HCT116 (cell line): ENCODE results near the gene MARVELD1. TPM values are rescaled to one million over a fixed set of nuclear protein-coding genes. Genes with fewer than 3 reads are reported as not detected.

ENCODE experiments used
- ATAC-seq: fragments of 200-7000 bp; cut with Tn5 transposase; 2 replicates; pipeline ENCODE4 v1.9.1; 2020; ENCODE audit warnings: mild to moderate bottlenecking, moderate library complexity
- BruUV-seq: library from RNA; stranded (reverse); fragments of 400-500 nt; replicated peaks from 2 replicates; lab custom pipeline; 2021; lab: Mats Ljungman, UMichigan
- CTCF ChIA-PET: fragments of 300-600 bp; sonication (Branson Sonifier 250); formaldehyde crosslinking; loops from one replicate; lab custom pipeline; 2021; ENCODE audit warnings: antibody characterized with exemption; lab: Charles Lee
- POLR2A ChIA-PET: fragments of 300-600, 350-600 bp; sonication (Branson Sonifier 250); formaldehyde crosslinking; loops from one replicate; lab custom pipeline; 2021; ENCODE audit warnings: antibody characterized with exemption; lab: Charles Lee
- RAD21 ChIA-PET, 2 experiments: fragments of 300-600 bp; sonication (Branson Sonifier 250); formaldehyde crosslinking; loops; one replicate each; lab custom pipeline; 2023; ENCODE audit warnings: low total read pairs in 2 of 2; ENCODE audit not compliant: uncharacterized antibody in 2 of 2, unreplicated experiment in 2 of 2, low non-redundant PET in 1 of 2; lab: Charles Lee
- DNase-seq: peaks from one replicate; pipeline ENCODE4 v3.0.0-alpha.2; 2010; ENCODE audit warnings: low read depth, low spot score
- H2AFZ ChIP-seq: fragments of 200-600 bp; shearing (Covaris generic), sonication (generic); 2 replicates; pipeline ENCODE4 v1.6.1; 2017; ENCODE audit warnings: low read depth, mixed run types, mixed read lengths, antibody characterized with exemption, low read length; ENCODE audit not compliant: poor library complexity, severe bottlenecking
- H3K27ac ChIP-seq: 2 replicates; pipeline ENCODE4 v1.5.1; 2012; ENCODE audit warnings: low read depth, low read length
- H3K27me3 ChIP-seq: fragments of 200-600 bp; sonication (generic); 2 replicates; pipeline ENCODE4 v1.6.1; 2016; ENCODE audit warnings: mixed run types, low read length, mixed read lengths; ENCODE audit not compliant: insufficient read depth
- H3K36me3 ChIP-seq, 2 experiments: fragments of 200-500 bp in 1 of 2; fragments of 200-600 bp in 1 of 2; sonication (Bioruptor generic) in 1 of 2; sonication (generic) in 1 of 2; 2 replicates each; pipeline versions ENCODE4 v1.5.1 to v1.6.1; 2014 to 2016; ENCODE audit warnings: low read length in 2 of 2, inconsistent platforms in 1 of 2, mixed read lengths in 1 of 2, mixed run types in 1 of 2; ENCODE audit not compliant: insufficient read depth in 2 of 2, control insufficient read depth in 1 of 2
- H3K4me1 ChIP-seq, 2 experiments: fragments of 200-600 bp in 1 of 2; sonication (generic) in 1 of 2; 2 replicates each; pipeline versions ENCODE4 v1.5.1 to v1.6.1; 2012 to 2017; ENCODE audit warnings: low read length in 2 of 2, inconsistent platforms in 1 of 2, mild to moderate bottlenecking in 1 of 2, mixed read lengths in 1 of 2, mixed run types in 1 of 2, moderate library complexity in 1 of 2; ENCODE audit not compliant: insufficient read depth in 2 of 2, control insufficient read depth in 1 of 2
- H3K4me2 ChIP-seq: fragments of 200-600 bp; sonication (generic); 2 replicates; pipeline ENCODE4 v1.6.1; 2017; ENCODE audit warnings: mixed run types, low read length, mixed read lengths
- H3K4me3 ChIP-seq, 2 experiments: fragments of 200-600 bp in 1 of 2; sonication (generic) in 1 of 2; replicated peaks in 1 of 2; 2 replicates each; pipeline ENCODE4 v1.5.1; 2011 to 2016; ENCODE audit warnings: low read length in 2 of 2, control low read depth in 1 of 2, low read depth in 1 of 2, mild to moderate bottlenecking in 1 of 2, mixed read lengths in 1 of 2, mixed run types in 1 of 2
- H3K79me2 ChIP-seq: fragments of 200-600 bp; sonication (generic); 2 replicates; pipeline ENCODE4 v1.6.1; 2017; ENCODE audit warnings: mild to moderate bottlenecking, mixed run types, low read length, moderate library complexity, mixed read lengths; ENCODE audit not compliant: insufficient read depth
- H3K9ac ChIP-seq: fragments of 200-600 bp; sonication (generic); 2 replicates; pipeline ENCODE4 v1.6.1; 2016; ENCODE audit warnings: low read length, mixed read lengths
- H3K9me2 ChIP-seq: fragments of 200-600 bp; sonication (generic), shearing (Covaris generic); 2 replicates; pipeline ENCODE4 v1.6.1; 2017; ENCODE audit warnings: mixed run types, mild to moderate bottlenecking, moderate library complexity; ENCODE audit not compliant: insufficient read depth
- H3K9me3 ChIP-seq, 2 experiments: fragments of 200-500 bp in 1 of 2; fragments of 200-600 bp in 1 of 2; sonication (Bioruptor generic) in 1 of 2; sonication (generic) in 1 of 2; 2 replicates each; pipeline ENCODE4 v1.6.1; 2014 to 2017; ENCODE audit warnings: low read length in 2 of 2, mixed read lengths in 2 of 2, inconsistent platforms in 1 of 2, low read depth in 1 of 2, mild to moderate bottlenecking in 1 of 2, mixed run types in 1 of 2, moderate library complexity in 1 of 2; ENCODE audit not compliant: control insufficient read depth in 1 of 2, insufficient read depth in 1 of 2
- H4K20me1 ChIP-seq: fragments of 200-600 bp; sonication (generic), shearing (Covaris generic); 2 replicates; pipeline ENCODE4 v1.6.1; 2017; ENCODE audit warnings: mixed run types, mild to moderate bottlenecking, moderate library complexity; ENCODE audit not compliant: insufficient read depth
- FOSL1 ChIP-seq: IDR thresholded peaks from 2 replicates; pipeline ENCODE4 v1.6.1; 2012; ENCODE audit warnings: low read depth
- SRF ChIP-seq: IDR thresholded peaks from 2 replicates; pipeline ENCODE4 v1.6.1; 2012; ENCODE audit warnings: low read depth
- YY1 ChIP-seq: IDR thresholded peaks from 2 replicates; pipeline ENCODE4 v1.6.1; 2011; ENCODE audit warnings: low read length, low read depth, moderate library complexity, mild to moderate bottlenecking; ENCODE audit not compliant: insufficient replicate concordance; ENCODE audit errors: extremely low read depth
- intact Hi-C: fragments of 100-400 bp; cut with micrococcal nuclease; formaldehyde crosslinking; loops from 2 replicates; pipeline ENCODE4 v1.10.0; 2022
- total RNA-seq: library from RNA; stranded (reverse); gene quantifications from one replicate; pipeline ENCODE4 v1.2.1, GENCODE V29; 2021; ENCODE audit not compliant: unreplicated experiment
- TF ChIP-seq, protein P1 (sequence below): IDR thresholded peaks from 2 replicates; pipeline ENCODE4 v1.6.1; 2011; ENCODE audit warnings: mild to moderate bottlenecking, low read length, moderate library complexity; ENCODE audit not compliant: insufficient replicate concordance; ENCODE audit errors: extremely low read depth
- TF ChIP-seq, protein P2 (sequence below): IDR thresholded peaks from 2 replicates; pipeline ENCODE4 v1.6.1; 2012
- TF ChIP-seq, protein P3 (sequence below): IDR thresholded peaks from 2 replicates; pipeline ENCODE4 v1.6.1; 2012

MARVELD1 gene
- total RNA-seq, 1 experiment from 2014 or later: 36.1 TPM

DNA sequence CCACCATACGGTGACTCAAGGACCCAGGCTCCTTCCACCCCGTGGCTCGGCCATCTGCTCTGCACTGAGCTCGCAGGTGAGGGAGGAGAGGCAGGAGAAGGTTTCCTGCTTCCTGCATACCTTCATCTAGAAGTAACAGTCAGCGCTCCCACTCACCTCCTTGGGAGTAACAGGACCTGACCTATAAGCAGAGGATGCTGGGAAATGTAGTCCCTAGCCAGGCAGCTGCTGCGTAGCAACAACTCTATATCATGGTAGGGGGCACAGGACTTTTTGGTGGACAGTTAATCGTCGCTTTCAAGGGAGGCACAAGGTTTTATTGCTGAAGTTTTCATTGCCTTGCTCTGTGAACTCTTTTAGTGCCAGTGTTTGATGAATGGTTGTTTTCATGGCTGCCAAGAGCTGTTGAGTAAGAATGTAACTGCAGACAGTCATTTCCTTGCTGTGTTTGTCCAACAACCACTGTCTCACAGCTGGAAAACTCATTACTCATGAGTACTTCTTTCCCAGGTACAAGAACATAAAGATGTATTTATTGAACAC lies 13.2 kb downstream of the MARVELD1 start (continued):
- TF ChIP-seq, protein P1, sequence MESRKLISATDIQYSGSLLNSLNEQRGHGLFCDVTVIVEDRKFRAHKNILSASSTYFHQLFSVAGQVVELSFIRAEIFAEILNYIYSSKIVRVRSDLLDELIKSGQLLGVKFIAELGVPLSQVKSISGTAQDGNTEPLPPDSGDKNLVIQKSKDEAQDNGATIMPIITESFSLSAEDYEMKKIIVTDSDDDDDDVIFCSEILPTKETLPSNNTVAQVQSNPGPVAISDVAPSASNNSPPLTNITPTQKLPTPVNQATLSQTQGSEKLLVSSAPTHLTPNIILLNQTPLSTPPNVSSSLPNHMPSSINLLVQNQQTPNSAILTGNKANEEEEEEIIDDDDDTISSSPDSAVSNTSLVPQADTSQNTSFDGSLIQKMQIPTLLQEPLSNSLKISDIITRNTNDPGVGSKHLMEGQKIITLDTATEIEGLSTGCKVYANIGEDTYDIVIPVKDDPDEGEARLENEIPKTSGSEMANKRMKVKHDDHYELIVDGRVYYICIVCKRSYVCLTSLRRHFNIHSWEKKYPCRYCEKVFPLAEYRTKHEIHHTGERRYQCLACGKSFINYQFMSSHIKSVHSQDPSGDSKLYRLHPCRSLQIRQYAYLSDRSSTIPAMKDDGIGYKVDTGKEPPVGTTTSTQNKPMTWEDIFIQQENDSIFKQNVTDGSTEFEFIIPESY: no peak
- TF ChIP-seq, protein P2, sequence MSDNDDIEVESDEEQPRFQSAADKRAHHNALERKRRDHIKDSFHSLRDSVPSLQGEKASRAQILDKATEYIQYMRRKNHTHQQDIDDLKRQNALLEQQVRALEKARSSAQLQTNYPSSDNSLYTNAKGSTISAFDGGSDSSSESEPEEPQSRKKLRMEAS: no peak
- TF ChIP-seq, all 23 proteins: peak for 0

DNA sequence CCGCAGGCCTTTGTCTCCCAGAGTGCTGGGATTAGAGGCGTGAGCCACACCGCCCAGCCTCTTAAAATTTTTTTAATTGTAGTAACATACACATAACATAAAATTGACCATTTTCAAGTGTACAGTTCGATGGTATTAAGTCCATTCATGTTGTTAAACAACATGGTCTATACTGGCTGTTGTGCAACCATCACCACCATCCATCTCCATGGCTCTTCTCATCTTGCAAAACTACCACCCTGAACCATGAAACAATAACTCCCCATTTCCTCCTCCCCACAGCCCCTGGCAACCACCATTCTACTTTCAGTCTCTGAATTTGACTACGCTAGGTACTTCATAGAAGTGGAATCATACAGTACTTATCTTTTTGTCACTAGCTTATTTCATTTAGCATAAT lies 15.5 kb downstream of the MARVELD1 start:
- no peak overlapping the region for H2AFZ ChIP-seq
- TF ChIP-seq FOSL1: no peak
- no peak for TF ChIP-seq YY1
- TF ChIP-seq, protein P3, sequence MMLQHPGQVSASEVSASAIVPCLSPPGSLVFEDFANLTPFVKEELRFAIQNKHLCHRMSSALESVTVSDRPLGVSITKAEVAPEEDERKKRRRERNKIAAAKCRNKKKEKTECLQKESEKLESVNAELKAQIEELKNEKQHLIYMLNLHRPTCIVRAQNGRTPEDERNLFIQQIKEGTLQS: no peak
- TF ChIP-seq SRF: no peak
- H4K20me1 ChIP-seq: no peaks in the 10 kb centered on the region
- H3K4me1 ChIP-seq: peaks cover 0 to 11% of the 10 kb centered on the region in 2 experiments; a peak in 2 of 4 replicates
- H3K4me3 ChIP-seq: no peak overlapping the region
- no TSS peak for BruUV-seq
- no peaks in the 10 kb centered on the region for H3K36me3 ChIP-seq
- no peaks in the 10 kb centered on the region for H3K79me2 ChIP-seq
- CTCF ChIA-PET: no interaction called here
- H3K9ac ChIP-seq: no peak overlapping the region
- no peaks in the 10 kb centered on the region for H3K9me2 ChIP-seq
- DNase-seq (no peak), ATAC-seq (no peak)
- H3K9me3 ChIP-seq: no peaks in the 10 kb centered on the region
- POLR2A ChIA-PET: no interaction called here
- no peak overlapping the region for H3K27ac ChIP-seq
- H3K27me3 ChIP-seq: no peaks in the 10 kb centered on the region
- no peak overlapping the region for H3K4me2 ChIP-seq
- RAD21 ChIA-PET: no interaction called here
- intact Hi-C loops: no loop called here
